ENCODE data around the gene TNFAIP8. TPM values are rescaled to one million over a fixed set of nuclear protein-coding genes. Genes with fewer than 3 reads are reported as not detected.

The TNFAIP8 gene
- 10 to 100 TPM in 1 of 8 experiments, 1 to 10 TPM in 4, under 1 TPM in 3; 0.71 to 14.4 (median 1.4) TPM for total RNA-seq

- Histone ChIP-seq H3K27ac (no peak within 1 kb of the TSS), H3K4me3 (peak within 1 kb of the TSS; percentile 28 to 39 (median 33)), H3K4me1 (replicated peaks in 1 of 2) (no peaks in the 10 kb centered on the region)
- in situ Hi-C loops (cut with MboI; ENCODE audit: low pct_unique_long_range_greater_than_20kb in 2 of 9, low sequenced_read_pairs in 9 of 9, unreplicated experiment in 9 of 9) = no loop called here
- ATAC-seq (replicated peaks in 6 of 8) = peak; percentile 81 to 90 (median 86)
- 0 to 20% (median 4%) methylated on average over 3 to 47 of the region's 60 CpGs for WGBS, 10 experiments
Observed at GRCh38 chr5:119355685-119356611, at the start of gene TNFAIP8. Gene TNFAIP8, plus strand, starts transcription at chr5:119356019. Its CDS starts 72 bp downstream, at chr5:119356091.

DNA sequence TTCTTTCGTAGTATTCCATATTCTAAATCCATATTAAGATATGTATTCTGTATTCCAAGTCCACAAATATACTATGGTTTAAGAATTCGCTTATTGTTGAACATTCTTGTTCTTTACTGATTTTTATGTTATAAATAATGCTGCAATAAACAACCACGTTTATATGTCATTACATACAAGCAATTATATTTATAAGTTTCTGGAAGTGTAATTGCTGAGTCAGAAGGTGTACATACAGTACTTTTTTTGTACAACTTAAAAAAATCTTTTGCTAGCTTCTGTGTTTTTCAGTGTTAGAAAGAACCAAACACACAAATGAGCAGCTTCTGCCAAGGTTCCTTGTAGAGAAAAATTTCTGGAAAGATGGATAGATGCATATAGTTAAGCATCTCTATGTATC lies 48.6 kb upstream of the TNFAIP8 start:
- Histone ChIP-seq H3K27ac (no peak overlapping the region), H3K4me3 (no peak overlapping the region), H3K4me1 (replicated peaks in 1 of 2) (no peaks in the 10 kb centered on the region)
- WGBS, 10 experiments = 17 to 100% (median 81%) methylated on average over 1 to 3 of the region's 3 CpGs
- in situ Hi-C loops (cut with MboI; ENCODE audit: low pct_unique_long_range_greater_than_20kb in 2 of 9, low sequenced_read_pairs in 9 of 9, unreplicated experiment in 9 of 9) = no loop called here
- no peak for ATAC-seq (replicated peaks in 6 of 8)

DNA sequence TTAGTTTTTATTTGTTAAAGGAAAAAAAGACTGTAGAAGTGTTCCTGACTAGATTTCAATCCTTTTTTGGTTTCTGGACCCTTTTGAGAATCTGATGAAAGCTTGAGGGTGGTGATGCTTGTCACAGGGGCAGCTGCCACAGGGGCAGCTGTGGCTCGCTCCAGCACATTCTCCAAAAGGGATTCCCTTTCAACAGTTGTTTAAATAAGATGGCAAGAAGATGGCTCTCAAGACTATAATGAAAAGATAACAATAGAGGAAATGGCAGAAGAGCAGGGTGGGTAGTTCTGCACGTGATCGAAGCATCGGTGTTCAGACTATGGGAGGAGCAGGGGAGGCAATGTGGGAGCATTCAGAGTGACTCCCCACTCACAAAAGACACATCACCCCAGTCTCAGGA lies 46.5 kb upstream of the TNFAIP8 start:
- no peaks in the 10 kb centered on the region for H3K4me1 ChIP-seq (replicated peaks in 1 of 2)
- no peak overlapping the region for H3K4me3 ChIP-seq
- ATAC-seq (replicated peaks in 6 of 8) = no peak
- WGBS, 10 experiments = 80 to 100% (median 96%) methylated on average over 1 to 4 of the region's 4 CpGs; no CpG with 5 or more reads in 2 of the 10 experiments
- no peak overlapping the region for H3K27ac ChIP-seq
- in situ Hi-C loops (cut with MboI; ENCODE audit: low pct_unique_long_range_greater_than_20kb in 2 of 9, low sequenced_read_pairs in 9 of 9, unreplicated experiment in 9 of 9) = no loop called here

GRCh38 chr5:119311688-119312087 lies 44.1 kb upstream of the TNFAIP8 start:
- Histone ChIP-seq H3K27ac (no peak overlapping the region), H3K4me3 (no peak overlapping the region), H3K4me1 (replicated peaks in 1 of 2) (no peaks in the 10 kb centered on the region)
- 71 to 100% (median 91%) methylated on average over 1 to 2 of the region's 2 CpGs for WGBS, 10 experiments
- no peak for ATAC-seq (replicated peaks in 6 of 8)
- in situ Hi-C loops (cut with MboI; ENCODE audit: low pct_unique_long_range_greater_than_20kb in 2 of 9, low sequenced_read_pairs in 9 of 9, unreplicated experiment in 9 of 9) = no loop called here

DNA sequence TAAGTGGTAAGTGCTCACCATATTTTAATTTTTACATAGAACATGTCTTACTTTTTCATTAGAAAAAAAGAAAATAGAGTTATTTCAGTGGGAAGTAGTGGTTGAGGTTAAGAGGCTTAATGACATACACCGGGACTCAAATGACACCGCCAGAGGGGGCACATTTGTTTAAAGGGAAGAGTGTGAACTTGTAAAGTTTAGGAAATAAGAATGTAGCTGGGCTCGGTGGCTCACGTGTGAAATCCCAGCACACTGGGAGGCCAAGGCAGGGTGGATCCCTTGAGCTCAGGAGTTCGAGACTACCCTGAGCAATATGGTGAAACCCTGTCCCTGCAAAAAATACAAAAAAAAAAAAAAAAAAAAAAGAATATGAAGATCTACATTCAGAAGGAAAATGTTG lies 43.4 kb upstream of the TNFAIP8 start:
- no peak overlapping the region for H3K4me3 ChIP-seq
- in situ Hi-C loops (cut with MboI; ENCODE audit: low pct_unique_long_range_greater_than_20kb in 2 of 9, low sequenced_read_pairs in 9 of 9, unreplicated experiment in 9 of 9) = no loop called here
- ATAC-seq (replicated peaks in 6 of 8) = no peak
- no peaks in the 10 kb centered on the region for H3K4me1 ChIP-seq (replicated peaks in 1 of 2)
- WGBS, 10 experiments = 79 to 100% (median 91%) methylated on average over 2 to 5 of the region's 5 CpGs
- H3K27ac ChIP-seq = no peak overlapping the region

DNA sequence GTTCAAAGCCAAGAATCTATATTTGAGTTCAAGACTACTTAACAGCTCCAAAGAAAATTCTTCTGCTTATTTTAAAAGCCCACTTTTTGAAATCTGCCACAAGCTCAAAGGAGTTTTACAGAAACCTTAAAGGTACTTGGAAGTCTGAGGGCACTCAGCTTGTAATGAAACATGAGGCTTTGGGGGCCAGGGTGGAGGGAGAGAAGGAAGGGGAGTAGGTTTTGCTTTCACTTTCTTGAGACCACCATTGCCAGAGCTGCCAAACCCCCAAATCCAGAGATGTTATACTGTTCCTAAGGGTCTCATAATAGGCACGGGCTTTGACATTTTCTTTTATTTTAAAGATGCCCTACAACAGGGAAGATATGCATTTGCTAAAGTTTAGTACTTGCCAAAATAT lies 42.6 kb upstream of the TNFAIP8 start:
- in situ Hi-C loops (cut with MboI; ENCODE audit: low pct_unique_long_range_greater_than_20kb in 2 of 9, low sequenced_read_pairs in 9 of 9, unreplicated experiment in 9 of 9) = no loop called here
- ATAC-seq (replicated peaks in 6 of 8) = no peak
- no peaks in the 10 kb centered on the region for H3K4me1 ChIP-seq (replicated peaks in 1 of 2)
- H3K27ac ChIP-seq = no peak overlapping the region
- no peak overlapping the region for H3K4me3 ChIP-seq
- 50 to 100% (median 100%) methylated on average over 1 of the region's 1 CpG; no CpG with 5 or more reads in 4 of the 10 experiments for WGBS, 10 experiments

DNA sequence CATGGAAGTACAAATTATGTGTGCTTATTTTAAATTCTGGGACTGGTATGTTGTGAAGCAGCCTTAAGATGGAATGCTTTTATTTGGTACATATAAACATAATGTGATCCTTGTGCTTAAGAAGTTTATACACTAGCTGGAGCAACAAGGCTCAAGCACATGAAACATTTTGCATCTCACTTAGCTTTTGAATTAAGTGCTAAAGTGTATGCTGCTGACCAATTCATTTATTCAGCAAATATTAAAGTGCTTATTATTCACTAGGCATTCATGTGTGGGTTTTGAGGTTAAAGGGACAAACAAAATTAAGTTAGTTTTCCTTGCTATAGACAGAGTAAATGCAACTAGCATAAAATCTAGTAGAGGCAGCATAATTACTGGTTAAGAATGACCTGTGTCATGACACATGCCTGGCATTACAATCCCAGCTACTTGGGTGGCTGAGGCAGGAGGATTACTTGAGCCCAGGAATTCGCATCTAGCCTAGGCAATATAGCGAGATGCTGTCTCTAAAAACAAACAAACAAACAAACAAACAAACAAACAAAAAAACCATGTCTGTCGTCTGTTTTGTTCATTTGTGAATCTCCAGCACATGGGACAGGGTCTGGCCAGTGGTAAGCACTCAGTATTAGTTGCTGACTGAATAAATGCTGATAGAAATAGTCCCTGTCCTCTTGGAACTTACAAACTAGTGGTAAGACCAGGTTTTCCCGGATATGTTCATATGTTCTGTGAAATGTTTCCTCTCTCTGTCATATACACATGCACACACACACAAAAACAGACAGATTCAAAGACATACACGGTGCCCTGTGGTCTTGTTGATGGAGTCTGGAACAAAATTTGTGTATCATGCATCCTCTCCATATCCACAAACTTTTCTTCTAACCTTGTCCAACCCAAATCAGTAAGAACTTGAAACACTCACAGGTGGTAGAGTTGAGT lies 41.9 kb upstream of the TNFAIP8 start:
- no peak for ATAC-seq (replicated peaks in 6 of 8)

GRCh38 chr5:119315516-119315949 lies 40.3 kb upstream of the TNFAIP8 start:
- Histone ChIP-seq H3K4me1 (replicated peaks in 1 of 2) (no peaks in the 10 kb centered on the region), H3K4me3 (no peak overlapping the region), H3K27ac (no peak overlapping the region)
- in situ Hi-C loops (cut with MboI; ENCODE audit: low pct_unique_long_range_greater_than_20kb in 2 of 9, low sequenced_read_pairs in 9 of 9, unreplicated experiment in 9 of 9) = no loop called here
- 0 to 100% (median 83%) methylated on average over 1 of the region's 2 CpGs; no CpG with 5 or more reads in 5 of the 10 experiments for WGBS, 10 experiments
- peak in 4 of 8 experiments; percentile 45 to 85 (median 78) for ATAC-seq (replicated peaks in 6 of 8)

More for the DNA sequence above, 41.9 kb upstream of the TNFAIP8 start:
- H3K4me3 ChIP-seq = no peak overlapping the region
- 32 to 100% (median 83%) methylated on average over 1 to 5 of the region's 5 CpGs; no CpG with 5 or more reads in 1 of the 10 experiments for WGBS, 10 experiments
- no peak overlapping the region for H3K27ac ChIP-seq
- no peaks in the 10 kb centered on the region for H3K4me1 ChIP-seq (replicated peaks in 1 of 2)
- in situ Hi-C loops (cut with MboI; ENCODE audit: low pct_unique_long_range_greater_than_20kb in 2 of 9, low sequenced_read_pairs in 9 of 9, unreplicated experiment in 9 of 9) = no loop called here

- Histone ChIP-seq H3K4me3 (no peak overlapping the region), H3K4me1 (replicated peaks in 1 of 2) (no peaks in the 10 kb centered on the region), H3K27ac (no peak overlapping the region)
- in situ Hi-C loops (cut with MboI; ENCODE audit: low pct_unique_long_range_greater_than_20kb in 2 of 9, low sequenced_read_pairs in 9 of 9, unreplicated experiment in 9 of 9) = no loop called here
- 55 to 100% (median 96%) methylated on average over 1 to 8 of the region's 8 CpGs; no CpG with 5 or more reads in 2 of the 10 experiments for WGBS, 10 experiments
- ATAC-seq (replicated peaks in 6 of 8) = no peak
Observed at GRCh38 chr5:119316086-119316485, 39.7 kb upstream of the TNFAIP8 start.

- Histone ChIP-seq H3K4me1 (replicated peaks in 1 of 2) (no peaks in the 10 kb centered on the region), H3K27ac (no peak overlapping the region), H3K4me3 (no peak overlapping the region)
- WGBS, 10 experiments = 61 to 100% (median 96%) methylated on average over 1 to 3 of the region's 3 CpGs; no CpG with 5 or more reads in 3 of the 10 experiments
- in situ Hi-C loops (cut with MboI; ENCODE audit: low pct_unique_long_range_greater_than_20kb in 2 of 9, low sequenced_read_pairs in 9 of 9, unreplicated experiment in 9 of 9) = no loop called here
- ATAC-seq (replicated peaks in 6 of 8) = no peak
Observed at GRCh38 chr5:119316906-119317305, 38.9 kb upstream of the TNFAIP8 start.

GRCh38 chr5:119318256-119318894 lies 37.4 kb upstream of the TNFAIP8 start:
- no peak for ATAC-seq (replicated peaks in 6 of 8)
- WGBS, 10 experiments = 32 to 96% (median 80%) methylated on average over 1 to 5 of the region's 7 CpGs; no CpG with 5 or more reads in 3 of the 10 experiments
- H3K4me1 ChIP-seq (replicated peaks in 1 of 2) = no peaks in the 10 kb centered on the region
- no peak overlapping the region for H3K4me3 ChIP-seq
- no peak overlapping the region for H3K27ac ChIP-seq
- in situ Hi-C loops (cut with MboI; ENCODE audit: low pct_unique_long_range_greater_than_20kb in 2 of 9, low sequenced_read_pairs in 9 of 9, unreplicated experiment in 9 of 9) = no loop called here

DNA sequence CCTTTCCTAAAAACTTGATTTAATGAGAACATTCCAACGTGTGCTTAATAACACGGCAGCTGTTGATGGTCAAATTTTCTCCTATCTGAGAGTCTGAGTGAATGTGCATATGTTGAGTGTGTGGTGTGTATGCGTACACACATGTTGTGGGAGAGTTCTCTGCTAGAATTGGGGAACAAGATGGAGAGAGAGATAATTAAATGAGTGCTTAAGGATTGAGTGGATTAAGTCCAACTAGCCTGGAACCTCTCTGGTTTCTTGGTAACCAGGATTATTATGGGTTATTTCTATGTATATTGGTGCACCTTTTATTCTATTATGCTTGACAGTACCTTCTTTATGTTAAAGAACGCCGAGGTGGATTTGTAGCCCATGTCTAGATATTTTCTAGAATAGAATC lies 36.4 kb upstream of the TNFAIP8 start:
- no peak overlapping the region for H3K27ac ChIP-seq
- in situ Hi-C loops (cut with MboI; ENCODE audit: low pct_unique_long_range_greater_than_20kb in 2 of 9, low sequenced_read_pairs in 9 of 9, unreplicated experiment in 9 of 9) = no loop called here
- H3K4me1 ChIP-seq (replicated peaks in 1 of 2) = no peaks in the 10 kb centered on the region
- 67 to 100% (median 94%) methylated on average over 2 to 5 of the region's 5 CpGs; no CpG with 5 or more reads in 1 of the 10 experiments for WGBS, 10 experiments
- ATAC-seq (replicated peaks in 6 of 8) = no peak
- no peak overlapping the region for H3K4me3 ChIP-seq

Measured in motor neuron (in vitro differentiated cells).